HepG2 (cell line): ENCODE measurements around the gene TLE1. TPM values are rescaled to one million over a fixed set of nuclear protein-coding genes. Genes with fewer than 3 reads are reported as not detected.

Experiments used
- ATAC-seq: fragments of 200-7000 bp; cut with Tn5 transposase; 3 replicates; pipeline ENCODE4 v1.9.1; 2020; ENCODE audit warnings: mild to moderate bottlenecking, moderate library complexity
- BruUV-seq: library from RNA; stranded (reverse); fragments of 400-500 nt; replicated peaks from 2 replicates; lab custom pipeline; 2021; lab: Mats Ljungman, UMichigan
- CTCF ChIA-PET: fragments of 300-600 bp; formaldehyde crosslinking; extraction: SDS; loops from one replicate; lab custom pipeline; 2021; ENCODE audit warnings: low total read pairs, inconsistent platforms, low intra/inter-chr PET ratio; lab: Yijun Ruan, JAX
- POLR2A ChIA-PET: fragments of 350-600 bp; sonication (Branson Sonifier 250); formaldehyde crosslinking; loops from one replicate; lab custom pipeline; 2020; ENCODE audit warnings: antibody characterized with exemption, inconsistent platforms; lab: Yijun Ruan, JAX
- DNase-seq: peaks from one replicate; pipeline ENCODE4 v3.0.0-alpha.2; 2015; ENCODE audit warnings: low spot score
- FAIRE-seq: peaks from 3 replicates; lab custom pipeline; 2011; peaks lifted over from hg19 to GRCh38; lab: Jason Lieb, UNC
- H2AFZ ChIP-seq: one replicate; pipeline ENCODE4 v1.6.1; 2011; ENCODE audit warnings: low read length, inconsistent platforms
- H3K27ac ChIP-seq: fragments of 300-600 bp; 3 replicates; pipeline ENCODE4 v1.8.0; 2011; ENCODE audit warnings: mixed run types, mild to moderate bottlenecking, mixed read lengths, low read length, inconsistent platforms; ENCODE audit not compliant: insufficient read depth; ENCODE audit errors: extremely low read length
- H3K27me3 ChIP-seq, 2 experiments: fragments of 200-600 bp in 1 of 2; 2 replicates in 1 of 2; 3 replicates in 1 of 2; pipeline versions ENCODE4 v1.6.0 to v1.8.0; 2011; ENCODE audit warnings: low read length in 2 of 2, mild to moderate bottlenecking in 2 of 2, moderate library complexity in 2 of 2, inconsistent platforms in 1 of 2; ENCODE audit not compliant: insufficient read depth in 2 of 2, control insufficient read depth in 1 of 2
- H3K36me3 ChIP-seq, 2 experiments: fragments of 200-600 bp in 1 of 2; replicated peaks in 1 of 2; 2 replicates in 1 of 2; 3 replicates in 1 of 2; pipeline versions ENCODE4 v1.5.1 to v1.8.0; 2011; ENCODE audit warnings: low read length in 2 of 2, inconsistent platforms in 1 of 2; ENCODE audit not compliant: insufficient read depth in 2 of 2, control insufficient read depth in 1 of 2
- H3K4me1 ChIP-seq: 2 replicates; pipeline ENCODE4 v1.5.1; 2012; ENCODE audit warnings: low read length, inconsistent platforms; ENCODE audit not compliant: insufficient read depth
- H3K4me2 ChIP-seq: 2 replicates; pipeline ENCODE4 v1.6.0; 2011; ENCODE audit warnings: low read depth, low read length, inconsistent platforms
- H3K4me3 ChIP-seq, 3 experiments: fragments of 200-600 bp in 1 of 3; sonication (generic), shearing (Covaris generic) in 1 of 3; replicated peaks in 1 of 3; 2 replicates each; pipeline ENCODE4 v1.5.1; 2011 to 2016; ENCODE audit warnings: low read length in 3 of 3, inconsistent platforms in 2 of 3, low read depth in 2 of 3, mild to moderate bottlenecking in 2 of 3, control low read depth in 1 of 3, mixed read lengths in 1 of 3; ENCODE audit not compliant: insufficient read depth in 1 of 3
- H3K79me2 ChIP-seq: one replicate; pipeline ENCODE4 v1.6.1; 2011; ENCODE audit warnings: low read length, inconsistent platforms; ENCODE audit not compliant: insufficient read depth
- H3K9ac ChIP-seq: 2 replicates; pipeline ENCODE4 v1.6.0; 2011; ENCODE audit warnings: mild to moderate bottlenecking, low read depth, low read length, inconsistent platforms; ENCODE audit not compliant: insufficient read depth
- H3K9me3 ChIP-seq: 2 replicates; pipeline ENCODE4 v1.5.1; 2012; ENCODE audit warnings: mild to moderate bottlenecking, low read length
- H4K20me1 ChIP-seq: 2 replicates; pipeline ENCODE4 v1.6.0; 2011; ENCODE audit warnings: inconsistent platforms, mild to moderate bottlenecking, low read length, moderate library complexity; ENCODE audit not compliant: insufficient read depth
- FOXK2 ChIP-seq: fragments of 450-650 bp; IDR thresholded peaks from 2 replicates; pipeline ENCODE4 v1.6.1; 2016
- GPN1 ChIP-seq: sonication (generic); formaldehyde crosslinking; IDR thresholded peaks from 2 replicates; pipeline ENCODE4 v1.5.1; 2020; ENCODE audit warnings: missing genetic modification reagents, borderline replicate concordance
- HDAC2 ChIP-seq: sonication (generic); formaldehyde crosslinking; IDR thresholded peaks from 2 replicates; pipeline ENCODE4 v1.4.0; 2020; ENCODE audit warnings: missing genetic modification reagents
- HNF4A ChIP-seq: sonication (generic); formaldehyde crosslinking; IDR thresholded peaks from 2 replicates; pipeline ENCODE4 v1.4.0; 2020; ENCODE audit warnings: missing genetic modification reagents
- IRF1 ChIP-seq: sonication (generic); formaldehyde crosslinking; IDR thresholded peaks from 2 replicates; pipeline ENCODE4 v1.4.0; 2020; ENCODE audit warnings: low read depth, mild to moderate bottlenecking, missing genetic modification reagents
- MXI1 ChIP-seq: IDR thresholded peaks from 3 replicates; pipeline ENCODE4 v1.6.1; 2012; ENCODE audit warnings: low read depth, low read length, inconsistent platforms, borderline replicate concordance
- REPIN1 ChIP-seq: sonication (generic); formaldehyde crosslinking; IDR thresholded peaks from 2 replicates; pipeline ENCODE4 v1.8.0; 2022; ENCODE audit warnings: missing genetic modification reagents, low read depth, mild to moderate bottlenecking, borderline replicate concordance
- ZNF329 ChIP-seq: sonication (generic); formaldehyde crosslinking; IDR thresholded peaks from 2 replicates; pipeline ENCODE4 v1.9.0; 2021; ENCODE audit warnings: low read depth, mild to moderate bottlenecking, missing genetic modification reagents
- ZNF639 ChIP-seq: conservative IDR thresholded peaks from 2 replicates; pipeline ENCODE4 v1.6.1; 2018; ENCODE audit warnings: missing genetic modification reagents
- ZNF713 ChIP-seq: sonication (generic); formaldehyde crosslinking; IDR thresholded peaks from 2 replicates; pipeline ENCODE4 v1.4.0; 2020; ENCODE audit warnings: mild to moderate bottlenecking, missing genetic modification reagents
- WGBS: methylation state at CpG from one replicate; pipeline ENCODE4 v1.1.6; 2017; ENCODE audit warnings: low lambda C conversion rate; 5-methylcytosine and 5-hydroxymethylcytosine counted together
- in situ Hi-C: cut with HindIII; loops from 2 replicates; pipeline ENCODE4 v1.10.0; 2017; ENCODE audit warnings: low pct_unique_long_range_greater_than_20kb; ENCODE audit not compliant: extremely low pct_ligation_motif_present
- intact Hi-C: fragments of 100-400 bp; cut with micrococcal nuclease; formaldehyde crosslinking; loops from one replicate; pipeline ENCODE4 v1.10.0; 2022; ENCODE audit not compliant: unreplicated experiment
- polyA plus RNA-seq, 8 experiments: library from polyadenylated mRNA; depleted of rRNA in 3 of 8; stranded (reverse) in 7 of 8; unstranded in 1 of 8; fragments of >200 nt; fragmentation: Illumina TruSeq in 4 of 8; extraction: Trizol in 4 of 8; gene quantifications; 2 replicates each; pipeline versions ENCODE4 v1.2.1 to v1.2.3, GENCODE V29; 2011 to 2016; ENCODE audit warnings: low read depth in 4 of 8, missing spikeins in 1 of 8, mixed read lengths in 1 of 8; ENCODE audit not compliant: insufficient read depth in 1 of 8
- total RNA-seq, 5 experiments: library from RNA; depleted of rRNA; stranded (reverse); fragments of >200 nt; fragmentation: Illumina TruSeq; extraction: Trizol; gene quantifications; 2 replicates each; pipeline ENCODE4 v1.2.3, GENCODE V29; 2016; ENCODE audit warnings: low read depth in 1 of 5

Gene TLE1
- total and polyA plus RNA-seq, 2 of the 13 experiments (the other 11 are each of a cell fraction or from before 2014, with no cell fraction given): 35.9 to 109 TPM

DNA sequence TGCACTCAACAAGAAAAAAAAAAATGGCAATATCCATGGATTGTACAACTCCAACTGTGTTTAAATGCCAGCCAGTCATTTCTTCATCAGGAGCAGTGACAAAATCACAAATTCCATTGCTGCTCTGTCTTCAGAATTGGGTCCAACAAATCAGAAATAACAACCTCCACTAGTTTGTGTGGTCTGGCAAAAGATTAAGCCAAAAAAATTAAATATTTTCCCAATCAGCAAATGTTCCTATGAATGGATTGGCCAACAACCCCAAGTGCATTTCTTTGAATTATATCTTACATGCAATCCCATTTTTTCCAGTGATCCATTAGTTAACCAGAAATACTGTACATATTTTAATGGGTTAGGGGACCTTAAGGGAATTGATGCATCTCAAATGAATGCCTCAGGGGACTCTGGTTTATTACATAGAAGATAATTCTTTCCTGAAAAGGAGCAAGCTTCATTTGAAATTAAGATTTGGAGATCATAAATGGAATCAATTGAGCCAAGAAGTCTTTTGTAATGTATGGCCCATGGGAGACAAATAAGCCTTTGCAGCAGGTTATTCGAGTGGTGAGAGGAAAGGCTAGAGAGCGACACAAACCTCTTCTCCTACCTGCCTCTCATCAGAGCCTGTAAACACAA, 131.8 kb downstream of the TLE1 start:
- no TSS peak for BruUV-seq
- Histone ChIP-seq H4K20me1 (no peaks in the 10 kb centered on the region), H3K4me1 (peaks cover 52% of the 10 kb centered on the region), H3K4me2 (no peak overlapping the region), H3K79me2 (no peaks in the 10 kb centered on the region), H3K4me3 (no peak overlapping the region), H3K27me3 (no peaks in the 10 kb centered on the region), H3K27ac (no peak overlapping the region), H3K36me3 (no peaks in the 10 kb centered on the region), H3K9ac (no peak overlapping the region), H3K9me3 (no peaks in the 10 kb centered on the region), H2AFZ (no peak overlapping the region)
- in situ Hi-C loops: no loop called here
- DNase-seq: no peak
- WGBS: 95% methylated on average over 2 of the region's 2 CpGs
- FAIRE-seq: no peak
- TF ChIP-seq HDAC2 (CRISPR knock-in tag) (no peak), REPIN1 (CRISPR knock-in tag) (no peak), HNF4A (CRISPR knock-in tag) (no peak), GPN1 (CRISPR knock-in tag) (no peak), ZNF639 (CRISPR knock-in tag) (no peak), FOXK2 (no peak), IRF1 (no peak), ZNF713 (no peak), MXI1 (no peak), ZNF329 (CRISPR knock-in tag) (no peak)
- ChIA-PET CTCF (no interaction called here), POLR2A (no interaction called here)
- intact Hi-C loops: no loop called here
- ATAC-seq: no peak
